Neural progenitor cell (in vitro differentiated cells): Measurements from ENCODE around the gene ITIH5. TPM values are rescaled to one million over a fixed set of nuclear protein-coding genes. Genes with fewer than 3 reads are reported as not detected.

ENCODE experiments used
- DNase-seq: peaks from one replicate; pipeline ENCODE4 v3.0.0-alpha.2; 2016; ENCODE audit warnings: low spot score
- H2AFZ ChIP-seq: fragments of 200-600 bp; sonication (generic); replicated peaks from 2 replicates; pipeline ENCODE4 v1.6.1; 2016; ENCODE audit warnings: antibody characterized with exemption
- H3F3A ChIP-seq: fragments of 200-600 bp; sonication (generic); 2 replicates; pipeline ENCODE4 v1.6.1; 2016; ENCODE audit warnings: antibody characterized with exemption, low read depth
- H3K27ac ChIP-seq: fragments of 200-600 bp; sonication (generic); 2 replicates; pipeline ENCODE4 v1.5.1; 2016; ENCODE audit warnings: mild to moderate bottlenecking
- H3K27me3 ChIP-seq: fragments of 200-600 bp; sonication (generic); 2 replicates; pipeline ENCODE4 v1.6.1; 2016; ENCODE audit warnings: mild to moderate bottlenecking, moderate library complexity
- H3K36me3 ChIP-seq: fragments of 200-600 bp; sonication (generic); 2 replicates; pipeline ENCODE4 v1.5.1; 2016
- H3K4me1 ChIP-seq: fragments of 200-600 bp; sonication (generic); 2 replicates; pipeline ENCODE4 v1.6.1; 2016; ENCODE audit warnings: mixed run types
- H3K4me2 ChIP-seq: fragments of 200-600 bp; sonication (generic); 2 replicates; pipeline ENCODE4 v1.6.1; 2016
- H3K4me3 ChIP-seq: fragments of 200-600 bp; sonication (generic); 2 replicates; pipeline ENCODE4 v1.5.1; 2016
- H3K79me2 ChIP-seq: fragments of 200-600 bp; sonication (generic); 2 replicates; pipeline ENCODE4 v1.6.1; 2016; ENCODE audit warnings: low read depth
- H3K9ac ChIP-seq: fragments of 200-600 bp; sonication (generic); 2 replicates; pipeline ENCODE4 v1.6.1; 2016
- H3K9me3 ChIP-seq: fragments of 200-600 bp; sonication (generic); 2 replicates; pipeline ENCODE4 v1.5.1; 2016; ENCODE audit warnings: low read depth
- H4K20me1 ChIP-seq: fragments of 200-600 bp; sonication (generic); 2 replicates; pipeline ENCODE4 v1.6.1; 2016; ENCODE audit warnings: low read depth
- H3K27ac Mint-ChIP-seq: 3 replicates; pipeline ENCODE4 v1.8.0; 2021; ENCODE audit warnings: mixed read lengths
- H3K27me3 Mint-ChIP-seq: 2 replicates; pipeline ENCODE4 v1.8.0; 2022; ENCODE audit warnings: low read depth, mild to moderate bottlenecking, inconsistent platforms, moderate library complexity, mixed read lengths; ENCODE audit not compliant: insufficient read depth
- H3K36me3 Mint-ChIP-seq: 3 replicates; pipeline ENCODE4 v1.8.0; 2021; ENCODE audit warnings: mixed read lengths
- H3K4me1 Mint-ChIP-seq: 3 replicates; pipeline ENCODE4 v1.8.0; 2021; ENCODE audit warnings: mixed read lengths
- H3K4me3 Mint-ChIP-seq: 3 replicates; pipeline ENCODE4 v1.8.0; 2021; ENCODE audit warnings: mild to moderate bottlenecking, moderate library complexity, mixed read lengths
- H3K9me3 Mint-ChIP-seq: 3 replicates; pipeline ENCODE4 v1.8.0; 2020; ENCODE audit warnings: mixed read lengths
- CTCF ChIP-seq: fragments of 200-600 bp; sonication (generic); IDR thresholded peaks from 2 replicates; pipeline ENCODE4 v1.5.1; 2017; ENCODE audit warnings: antibody characterized with exemption, mild to moderate bottlenecking
- EZH2 ChIP-seq: fragments of 200-600 bp; sonication (generic); IDR thresholded peaks from 2 replicates; pipeline ENCODE4 v1.6.1; 2017; ENCODE audit warnings: antibody characterized with exemption, mild to moderate bottlenecking, moderate library complexity
- EZH2phosphoT487 ChIP-seq: fragments of 200-600 bp; sonication (generic); IDR thresholded peaks from 2 replicates; pipeline ENCODE4 v1.6.1; 2017; ENCODE audit warnings: antibody characterized with exemption
- total RNA-seq: library from RNA; depleted of rRNA; stranded (reverse); fragments of >200 nt; gene quantifications from 2 replicates; pipeline ENCODE4 v1.2.3, GENCODE V29; 2015; ENCODE audit warnings: low replicate concordance

Gene ITIH5
- total RNA-seq, 1 donor from 2014 or later, result 1.1 TPM

GRCh38 chr10:7518693-7519092, 148.1 kb downstream of the ITIH5 start:
- H3K36me3 Mint-ChIP-seq, result no peaks in the 10 kb centered on the region
- no peaks in the 10 kb centered on the region for H3K9me3 Mint-ChIP-seq

GRCh38 chr10:7515439-7515838, 151.3 kb downstream of the ITIH5 start:
- peaks cover 10% of the 10 kb centered on the region for H3K9me3 Mint-ChIP-seq
- peak overlapping the region; percentile 42 for H3K27ac Mint-ChIP-seq
- no peaks in the 10 kb centered on the region for H3K36me3 Mint-ChIP-seq
- peaks cover 21% of the 10 kb centered on the region for H3K4me1 Mint-ChIP-seq
- Histone ChIP-seq H3K9me3 (no peaks in the 10 kb centered on the region), H3F3A (no peaks in the 10 kb centered on the region), H2AFZ (no peak overlapping the region), H3K27me3 (no peaks in the 10 kb centered on the region), H3K4me1 (no peaks in the 10 kb centered on the region), H3K9ac (no peak overlapping the region), H4K20me1 (no peaks in the 10 kb centered on the region), H3K4me2 (no peak overlapping the region), H3K79me2 (no peaks in the 10 kb centered on the region), H3K4me3 (no peak overlapping the region), H3K27ac (no peak overlapping the region), H3K36me3 (no peaks in the 10 kb centered on the region)
- peaks cover 3% of the 10 kb centered on the region for H3K27me3 Mint-ChIP-seq
- no peak overlapping the region for H3K4me3 Mint-ChIP-seq
- TF ChIP-seq EZH2phosphoT487, result no peak
- TF ChIP-seq CTCF, result no peak
- no peak for TF ChIP-seq EZH2
- DNase-seq, result no peak

More at GRCh38 chr10:7518693-7519092, 148.1 kb downstream of the ITIH5 start:
- Mint-ChIP-seq H3K4me1 (peaks cover 24% of the 10 kb centered on the region), H3K4me3 (no peak overlapping the region), H3K27ac (no peak overlapping the region), H3K27me3 (peaks cover 3% of the 10 kb centered on the region)
- TF ChIP-seq EZH2phosphoT487 (no peak), CTCF (no peak), EZH2 (no peak)
- H3K9me3 ChIP-seq, result no peaks in the 10 kb centered on the region
- H4K20me1 ChIP-seq, result no peaks in the 10 kb centered on the region
- no peak overlapping the region for H2AFZ ChIP-seq
- no peak overlapping the region for H3K9ac ChIP-seq
- no peaks in the 10 kb centered on the region for H3F3A ChIP-seq
- H3K79me2 ChIP-seq, result no peaks in the 10 kb centered on the region
- no peak overlapping the region for H3K4me2 ChIP-seq
- H3K27ac ChIP-seq, result no peak overlapping the region
- H3K4me3 ChIP-seq, result no peak overlapping the region
- DNase-seq, result no peak
- no peaks in the 10 kb centered on the region for H3K36me3 ChIP-seq
- no peaks in the 10 kb centered on the region for H3K4me1 ChIP-seq
- no peaks in the 10 kb centered on the region for H3K27me3 ChIP-seq

- no peak overlapping the region for H3K27ac Mint-ChIP-seq
- H3K4me2 ChIP-seq, result no peak overlapping the region
- no peak overlapping the region for H3K4me3 Mint-ChIP-seq
Observed at GRCh38 chr10:7513936-7514335, 152.8 kb downstream of the ITIH5 start.

More at GRCh38 chr10:7513936-7514335, 152.8 kb downstream of the ITIH5 start:
- H3K36me3 ChIP-seq, result no peaks in the 10 kb centered on the region
- H3K27me3 ChIP-seq, result no peaks in the 10 kb centered on the region
- Mint-ChIP-seq H3K9me3 (peaks cover 21% of the 10 kb centered on the region), H3K4me1 (peaks cover 21% of the 10 kb centered on the region), H3K36me3 (no peaks in the 10 kb centered on the region), H3K27me3 (peaks cover 3% of the 10 kb centered on the region)
- no peak for TF ChIP-seq EZH2
- TF ChIP-seq CTCF, result no peak
- H3F3A ChIP-seq, result no peaks in the 10 kb centered on the region
- no peaks in the 10 kb centered on the region for H3K9me3 ChIP-seq
- H3K79me2 ChIP-seq, result no peaks in the 10 kb centered on the region
- H3K9ac ChIP-seq, result no peak overlapping the region
- H3K27ac ChIP-seq, result no peak overlapping the region
- no peaks in the 10 kb centered on the region for H3K4me1 ChIP-seq
- DNase-seq, result no peak
- H4K20me1 ChIP-seq, result no peaks in the 10 kb centered on the region
- no peak overlapping the region for H2AFZ ChIP-seq
- H3K4me3 ChIP-seq, result no peak overlapping the region
